Calu3 (cell line): ENCODE measurements around the gene FIS1. TPM values are rescaled to one million over a fixed set of nuclear protein-coding genes. Genes with fewer than 3 reads are reported as not detected.
A peak's percentile ranks its signal among the peaks of the same experiment; 100 is the strongest.

Source experiments
- BruUV-seq: library from RNA; stranded (reverse); fragments of 400-500 nt; replicated peaks from 2 replicates; lab custom pipeline; 2021; lab: Mats Ljungman, UMichigan
- CTCF ChIA-PET: fragments of 300-600 bp; sonication (Branson Sonifier 250); formaldehyde crosslinking; loops from one replicate; lab custom pipeline; 2022; ENCODE audit warnings: antibody characterized with exemption; lab: Charles Lee
- DNase-seq: peaks from one replicate; pipeline ENCODE4 v3.0.0; 2022
- H3K27ac Mint-ChIP-seq: one replicate; pipeline ENCODE4 v1.8.0; 2022; ENCODE audit warnings: mixed read lengths; ENCODE audit not compliant: unreplicated experiment
- H3K27me3 Mint-ChIP-seq: one replicate; pipeline ENCODE4 v1.8.0; 2022; ENCODE audit warnings: mixed read lengths; ENCODE audit not compliant: unreplicated experiment
- H3K36me3 Mint-ChIP-seq: one replicate; pipeline ENCODE4 v1.8.0; 2022; ENCODE audit warnings: mild to moderate bottlenecking, moderate library complexity, mixed read lengths; ENCODE audit not compliant: insufficient read depth, unreplicated experiment
- H3K4me1 Mint-ChIP-seq: one replicate; pipeline ENCODE4 v1.8.0; 2022; ENCODE audit warnings: mild to moderate bottlenecking, low read depth, mixed read lengths; ENCODE audit not compliant: unreplicated experiment
- H3K4me3 Mint-ChIP-seq: one replicate; pipeline ENCODE4 v1.8.0; 2022; ENCODE audit warnings: mild to moderate bottlenecking, low read depth, moderate library complexity, mixed read lengths; ENCODE audit not compliant: unreplicated experiment
- H3K9me3 Mint-ChIP-seq: one replicate; pipeline ENCODE4 v1.8.0; 2022; ENCODE audit warnings: low read depth, mixed read lengths; ENCODE audit not compliant: unreplicated experiment
- CTCF ChIP-seq: fragments of 200-600 bp; IDR thresholded peaks from one replicate; pipeline ENCODE4 v1.8.0; 2022; ENCODE audit warnings: antibody characterized with exemption; ENCODE audit not compliant: unreplicated experiment
- intact Hi-C: fragments of 100-400 bp; cut with micrococcal nuclease; formaldehyde crosslinking; loops from one replicate; pipeline ENCODE4 v1.10.0; 2022; ENCODE audit not compliant: unreplicated experiment
- total RNA-seq: library from RNA; stranded (reverse); gene quantifications from 2 replicates; pipeline ENCODE4 v1.2.3, GENCODE V29; 2022

FIS1 gene
- total RNA-seq, 1 experiment from 2014 or later: 83.8 TPM

- Mint-ChIP-seq H3K4me3 (peak overlapping the region; percentile 65), H3K27ac (no peak overlapping the region), H3K4me1 (peaks cover 9% of the 10 kb centered on the region), H3K36me3 (peaks cover 41% of the 10 kb centered on the region), H3K9me3 (no peaks in the 10 kb centered on the region), H3K27me3 (no peaks in the 10 kb centered on the region)
- no peak for TF ChIP-seq CTCF
- BruUV-seq: no TSS peak
- intact Hi-C loops: no loop called here
- no peak for DNase-seq
- CTCF ChIA-PET: interaction anchor here (1.4 kb wide), 1 partner anchor 14 kb away, joined by 5 read pairs; the partner anchor contains the start of gene ZNHIT1
Observed at GRCh38 chr7:101231644-101232043, 13.2 kb downstream of the FIS1 start.

- Mint-ChIP-seq H3K9me3 (no peaks in the 10 kb centered on the region), H3K4me3 (no peak overlapping the region), H3K27ac (no peak overlapping the region), H3K4me1 (peaks cover 15% of the 10 kb centered on the region), H3K36me3 (peaks cover 47% of the 10 kb centered on the region), H3K27me3 (no peaks in the 10 kb centered on the region)
- intact Hi-C loops: no loop called here
- CTCF ChIA-PET: no interaction called here
- no TSS peak for BruUV-seq
- TF ChIP-seq CTCF: no peak
- DNase-seq: no peak
Observed at GRCh38 chr7:101226721-101227120, 18.2 kb downstream of the FIS1 start.

- Mint-ChIP-seq H3K4me1 (peaks cover 15% of the 10 kb centered on the region), H3K4me3 (no peak overlapping the region), H3K9me3 (no peaks in the 10 kb centered on the region), H3K36me3 (peaks cover 49% of the 10 kb centered on the region), H3K27ac (no peak overlapping the region), H3K27me3 (no peaks in the 10 kb centered on the region)
- no peak for DNase-seq
- intact Hi-C loops: no loop called here
- TF ChIP-seq CTCF: no peak
- CTCF ChIA-PET: no interaction called here
- no TSS peak for BruUV-seq
Observed at GRCh38 chr7:101225650-101226049, 19.2 kb downstream of the FIS1 start.

GRCh38 chr7:101223528-101223927 is 21.4 kb downstream of the FIS1 start:
- CTCF ChIA-PET: no interaction called here

More at GRCh38 chr7:101223528-101223927, 21.4 kb downstream of the FIS1 start:
- H3K27me3 Mint-ChIP-seq: no peaks in the 10 kb centered on the region
- H3K4me1 Mint-ChIP-seq: peaks cover 10% of the 10 kb centered on the region
- no peaks in the 10 kb centered on the region for H3K9me3 Mint-ChIP-seq
- no peak for DNase-seq
- H3K36me3 Mint-ChIP-seq: peaks cover 44% of the 10 kb centered on the region
- no peak for TF ChIP-seq CTCF
- no peak overlapping the region for H3K27ac Mint-ChIP-seq
- no peak overlapping the region for H3K4me3 Mint-ChIP-seq
- intact Hi-C loops: no loop called here
- BruUV-seq: no TSS peak
